CD1c-positive myeloid dendritic cell (primary cell): ENCODE results near the gene STRA6.

Experiments
- DNase-seq: peaks from one replicate; pipeline ENCODE4 v3.0.0-alpha.2; 2016; ENCODE audit errors: extremely low spot score

STRA6 gene

GRCh38 chr15:74206801-74207281 lies 4.3 kb upstream of the STRA6 start:
- no peak for DNase-seq

GRCh38 chr15:74205582-74205947 lies 3.0 kb upstream of the STRA6 start:
- DNase-seq, result no peak

GRCh38 chr15:74203914-74204431 lies 1.4 kb upstream of the STRA6 start:
- no peak for DNase-seq

- DNase-seq, result no peak
Observed at GRCh38 chr15:74201710-74202420, 722 bp downstream of the STRA6 start.

- DNase-seq, result no peak
Observed at GRCh38 chr15:74200871-74201419, 1.6 kb downstream of the STRA6 start.

GRCh38 chr15:74200412-74200815 lies 2.2 kb downstream of the STRA6 start:
- DNase-seq, result no peak

GRCh38 chr15:74199297-74199652 lies 3.3 kb downstream of the STRA6 start:
- DNase-seq, result no peak

GRCh38 chr15:74197176-74197965 lies 5.2 kb downstream of the STRA6 start:
- DNase-seq, result no peak

GRCh38 chr15:74196175-74196574 lies 6.4 kb downstream of the STRA6 start:
- peak; percentile 30 for DNase-seq

- peak; percentile 13 for DNase-seq
Observed at GRCh38 chr15:74194572-74195559, 7.7 kb downstream of the STRA6 start.

- DNase-seq, result no peak
Observed at GRCh38 chr15:74193905-74194304, 8.7 kb downstream of the STRA6 start.

GRCh38 chr15:74193299-74193718 lies 9.3 kb downstream of the STRA6 start:
- DNase-seq, result peak; percentile 35

- DNase-seq, result no peak
Observed at GRCh38 chr15:74192751-74193150, 9.8 kb downstream of the STRA6 start.

- DNase-seq, result no peak
Observed at GRCh38 chr15:74191798-74192197, 10.8 kb downstream of the STRA6 start.

- DNase-seq, result no peak
Observed at GRCh38 chr15:74188216-74188615, 14.4 kb downstream of the STRA6 start.

GRCh38 chr15:74185710-74186348 lies 16.8 kb downstream of the STRA6 start:
- DNase-seq, result no peak

- DNase-seq, result no peak
Observed at GRCh38 chr15:74184582-74185091, 17.9 kb downstream of the STRA6 start.

GRCh38 chr15:74182131-74182530 lies 20.5 kb downstream of the STRA6 start:
- no peak for DNase-seq

GRCh38 chr15:74180881-74181602 lies 21.5 kb downstream of the STRA6 start:
- DNase-seq, result no peak
